ENCODE results near the gene ZDBF2. TPM values are rescaled to one million over a fixed set of nuclear protein-coding genes. Genes with fewer than 3 reads are reported as not detected.

The ZDBF2 gene
- total RNA-seq, 1 donor from 2014 or later = 6.4 TPM

- H3K4me3 ChIP-seq (ENCODE audit: low read depth, low read length) = no peak overlapping the region
- no peak for DNase-seq (ENCODE audit: low read depth)
- TF ChIP-seq CTCF (conservative IDR thresholded peaks at IDR 0.05; ENCODE audit: low read depth, low read length) = no peak
These were observed 42.0 kb upstream of the ZDBF2 start for GRCh38 chr2:206232287-206233035.

GRCh38 chr2:206239157-206239556 is 35.3 kb upstream of the ZDBF2 start:
- no peak for TF ChIP-seq CTCF (conservative IDR thresholded peaks at IDR 0.05; ENCODE audit: low read depth, low read length)
- no peak for DNase-seq (ENCODE audit: low read depth)
- no peak overlapping the region for H3K4me3 ChIP-seq (ENCODE audit: low read depth, low read length)

GRCh38 chr2:206240327-206240726 is 34.1 kb upstream of the ZDBF2 start:
- TF ChIP-seq CTCF (conservative IDR thresholded peaks at IDR 0.05; ENCODE audit: low read depth, low read length) = no peak
- no peak overlapping the region for H3K4me3 ChIP-seq (ENCODE audit: low read depth, low read length)
- no peak for DNase-seq (ENCODE audit: low read depth)

GRCh38 chr2:206241736-206242135 is 32.7 kb upstream of the ZDBF2 start:
- DNase-seq (ENCODE audit: low read depth) = no peak
- TF ChIP-seq CTCF (conservative IDR thresholded peaks at IDR 0.05; ENCODE audit: low read depth, low read length) = no peak

GRCh38 chr2:206245265-206245672 is 29.2 kb upstream of the ZDBF2 start:
- DNase-seq (ENCODE audit: low read depth) = no peak
- no peak for TF ChIP-seq CTCF (conservative IDR thresholded peaks at IDR 0.05; ENCODE audit: low read depth, low read length)
- no peak overlapping the region for H3K4me3 ChIP-seq (ENCODE audit: low read depth, low read length)

More at GRCh38 chr2:206241736-206242135, 32.7 kb upstream of the ZDBF2 start:
- no peak overlapping the region for H3K4me3 ChIP-seq (ENCODE audit: low read depth, low read length)

GRCh38 chr2:206250041-206250897 is 24.2 kb upstream of the ZDBF2 start:
- TF ChIP-seq CTCF (conservative IDR thresholded peaks at IDR 0.05; ENCODE audit: low read depth, low read length) = peak; percentile 20
- H3K4me3 ChIP-seq (ENCODE audit: low read depth, low read length) = peak overlapping the region; percentile 1
- no peak for DNase-seq (ENCODE audit: low read depth)
